Nucleus accumbens (tissue), 56 donors: Measurements from ENCODE around the gene STX1A.
"Not testable (repeated sequence)": the region's sequence is repeated elsewhere in the genome, so short reads cannot be mapped to it uniquely, and the experiment has no call there.

Source experiments
- DNase-seq, 56 donors: peaks; one replicate each; lab custom pipeline; 2025; lab: John Stamatoyannopoulos, UW

STX1A gene

DNA sequence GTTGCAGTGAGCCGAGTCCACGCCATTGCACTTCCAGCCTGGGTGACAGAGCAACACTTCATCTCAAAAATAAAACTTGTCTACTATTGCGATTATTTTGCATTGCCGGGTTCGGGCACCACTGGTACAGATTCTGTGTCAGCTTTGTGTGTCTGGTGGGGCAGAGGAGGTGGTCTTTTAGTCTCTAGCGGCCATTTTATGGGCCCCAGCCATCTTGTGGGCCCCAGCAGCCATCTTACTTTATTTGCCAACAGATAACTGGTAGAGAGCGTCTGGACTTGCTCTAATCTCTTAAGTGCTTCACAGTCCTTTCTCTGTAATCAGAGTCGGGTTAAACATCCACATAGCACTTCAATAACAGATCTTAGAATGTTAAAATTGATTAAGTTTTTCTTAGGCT, 31.2 kb downstream of the STX1A start:
- DNase-seq, result no peak

DNA sequence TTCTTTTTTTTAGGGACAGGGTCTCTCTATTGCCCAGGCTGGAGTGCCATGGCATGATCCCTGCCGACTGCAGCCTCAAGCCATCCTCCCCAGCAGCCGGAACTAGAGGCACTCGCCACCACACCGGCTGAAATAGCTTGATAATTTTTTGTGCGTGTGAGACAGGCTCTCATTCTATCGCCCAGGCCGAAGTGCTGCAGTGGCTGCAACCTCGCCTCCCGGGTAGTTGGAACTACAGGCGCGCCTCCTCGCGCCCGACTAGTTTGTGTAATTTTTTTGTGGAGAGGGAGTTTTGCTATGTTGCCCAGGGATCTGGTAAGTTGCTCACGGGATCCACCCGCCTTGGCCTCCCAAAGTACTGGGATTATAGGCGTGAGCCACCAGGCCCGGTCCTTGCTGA, 34.2 kb downstream of the STX1A start:
- DNase-seq, result no peak

DNA sequence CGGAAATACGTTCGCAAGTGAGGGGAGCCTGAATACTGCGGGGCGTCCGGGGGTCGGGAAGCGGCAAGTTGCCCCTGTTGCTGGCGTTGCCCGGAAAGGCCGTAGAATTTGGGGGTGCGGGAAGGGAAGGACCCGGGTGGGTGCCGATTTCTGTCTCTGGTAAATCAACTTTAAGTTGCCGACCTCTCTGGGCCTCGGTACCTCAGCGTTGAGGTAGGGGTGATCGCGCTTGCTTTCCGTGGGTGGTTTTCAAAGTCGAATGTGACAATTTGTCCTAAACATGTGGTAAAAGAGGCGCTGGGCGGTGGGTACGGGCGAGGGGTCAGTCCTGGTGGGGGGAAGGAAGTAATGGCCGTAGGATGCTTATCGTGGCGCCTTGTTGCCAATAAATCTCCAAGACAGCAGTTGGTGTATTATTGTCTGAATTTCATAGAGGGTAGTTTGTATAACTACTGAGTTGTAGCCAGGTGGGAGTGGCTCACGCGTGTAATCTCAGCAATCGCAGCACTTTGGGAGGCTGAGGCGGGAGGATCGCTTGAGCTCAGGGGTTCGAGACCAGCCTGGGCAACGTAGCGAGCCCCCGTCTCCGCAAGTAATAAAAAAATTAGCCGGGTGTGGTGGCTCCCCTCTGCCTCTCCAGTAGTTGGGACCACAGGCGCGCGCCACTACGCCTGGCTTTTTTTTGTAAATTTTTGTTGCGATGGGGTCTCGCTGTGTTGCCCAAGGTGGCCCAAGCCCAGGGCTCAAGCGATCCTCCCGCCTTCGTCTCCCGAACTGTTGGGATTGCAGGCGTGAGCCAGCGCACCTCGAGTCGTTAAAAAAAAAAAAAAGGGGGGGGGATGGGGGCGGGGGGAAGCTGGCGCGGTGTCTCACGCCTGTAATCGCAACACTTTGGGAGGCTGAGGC, 35.4 kb downstream of the STX1A start:
- peak in 1 of 56 donors; percentile 38 for DNase-seq

DNA sequence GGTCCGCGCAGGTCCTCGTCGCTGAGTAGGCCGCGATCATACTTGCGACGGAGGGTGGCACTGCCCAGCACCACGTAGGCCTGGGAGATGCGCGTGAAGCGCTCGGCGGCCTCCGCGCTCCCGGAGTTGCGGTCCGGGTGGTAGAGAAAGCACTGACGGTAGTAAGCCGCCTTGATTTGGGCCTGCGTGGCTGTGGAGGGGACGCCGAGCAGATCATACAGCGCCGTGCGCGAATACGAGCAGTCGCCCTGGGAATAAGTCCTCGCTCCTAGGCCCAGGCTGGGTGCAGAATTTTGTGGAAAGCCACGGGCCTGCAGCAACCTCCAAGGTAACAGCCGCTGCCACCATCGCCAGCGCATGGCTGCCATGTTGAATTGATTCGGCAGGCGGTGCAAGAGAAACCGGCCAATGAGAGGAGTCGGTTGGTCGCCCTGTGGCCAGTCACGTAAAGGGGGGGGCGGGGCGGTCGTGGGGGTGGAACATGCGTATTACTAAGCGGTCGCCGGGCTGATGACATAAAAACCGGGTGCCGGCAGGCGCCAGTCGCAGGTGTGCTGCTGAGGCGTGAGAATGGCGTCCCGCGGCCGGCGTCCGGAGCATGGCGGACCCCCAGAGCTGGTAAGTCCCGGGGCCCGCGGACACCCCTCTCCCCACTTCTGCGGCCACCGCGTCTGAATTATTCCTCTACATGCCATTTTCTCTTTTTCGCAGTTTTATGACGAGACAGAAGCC, 36.2 kb downstream of the STX1A start, which contains the start of the genes BUD23 and DNAJC30:
Gene BUD23 (plus strand): TSS at position 542 of the 732 bp plus-strand sequence. CDS start 29 bp downstream, at position 571.
Gene DNAJC30 (minus strand): TSS at position 398 of the 732 bp plus-strand sequence. CDS start 30 bp downstream, at position 368.
- DNase-seq, result peak; percentile 25 to 97 (median 93)

DNA sequence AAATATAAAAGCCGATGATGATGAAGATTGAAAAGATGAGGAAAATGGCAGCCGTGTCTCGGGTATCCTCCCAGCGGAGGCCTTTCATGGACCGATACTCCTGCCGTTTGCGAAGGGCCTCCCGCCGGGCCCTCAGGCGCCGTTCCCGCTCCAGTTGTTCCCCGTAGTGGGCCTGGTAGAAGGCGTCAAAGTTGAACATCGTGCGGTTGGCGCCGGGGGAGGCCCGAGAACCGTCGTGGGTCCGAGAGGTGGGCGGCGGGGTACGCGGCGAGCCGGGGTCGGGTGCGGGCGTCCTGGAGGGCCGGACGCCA, 36.8 kb downstream of the STX1A start:
- peak in 3 of 56 donors; percentile 41 to 51 (median 51) for DNase-seq

DNA sequence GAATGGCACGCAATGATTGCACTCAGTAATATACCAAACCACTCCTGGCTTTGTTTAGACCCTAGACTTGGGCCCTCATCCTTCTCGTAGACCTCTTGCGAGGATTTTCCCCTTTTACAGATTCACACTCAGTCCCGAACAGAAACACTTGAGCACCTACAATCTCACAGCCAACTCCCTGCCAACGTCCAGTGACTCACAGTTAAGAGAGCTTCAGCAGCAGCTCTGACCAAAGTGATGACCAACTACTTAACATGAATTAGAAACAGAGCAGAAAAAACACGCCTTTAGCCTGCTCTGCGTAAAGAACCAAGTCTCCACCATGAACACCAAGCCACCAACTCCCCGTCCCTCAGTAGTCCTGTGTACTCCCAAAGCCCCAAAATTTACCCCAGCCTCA, 38.4 kb downstream of the STX1A start:
- DNase-seq, result no peak

DNA sequence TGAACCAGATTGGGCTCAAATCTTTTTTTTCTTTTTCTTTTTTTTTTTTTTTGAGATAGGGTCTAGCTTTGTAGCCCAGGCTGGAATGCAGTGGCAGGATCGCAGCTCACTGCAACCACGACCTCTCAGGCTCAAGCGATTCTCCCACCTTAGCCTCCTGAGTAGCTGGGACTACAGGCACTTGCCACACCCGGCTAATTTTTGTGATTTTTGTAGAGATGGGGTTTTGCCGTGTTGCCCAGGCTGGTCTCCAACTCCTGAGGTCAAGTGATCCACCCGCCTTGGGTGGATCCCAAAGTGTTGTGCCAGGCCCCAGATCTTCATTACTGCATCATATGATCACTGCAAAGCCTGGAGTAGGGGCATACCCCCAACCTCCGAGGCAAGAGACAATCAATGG, 39.0 kb downstream of the STX1A start:
- no peak for DNase-seq

DNA sequence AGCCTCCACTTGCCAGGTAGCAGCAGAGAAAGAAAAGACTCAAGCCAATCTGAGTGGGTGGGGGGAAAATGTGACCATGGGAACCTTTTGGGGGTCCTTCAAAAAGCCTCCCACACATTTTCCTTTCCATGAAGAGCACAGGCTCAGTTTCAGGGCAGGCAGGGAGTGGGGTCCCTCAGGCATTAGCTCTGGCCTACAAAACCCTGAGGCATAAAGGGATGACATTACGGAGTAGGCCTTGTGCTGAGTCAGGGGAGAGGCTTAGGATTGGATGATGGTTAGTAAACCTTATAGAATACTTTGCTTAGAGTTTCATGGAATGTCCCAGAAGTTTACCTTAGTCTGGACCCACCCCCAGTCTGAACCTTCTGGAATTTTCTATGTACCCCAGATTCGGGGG, 39.8 kb downstream of the STX1A start:
- no peak for DNase-seq

DNA sequence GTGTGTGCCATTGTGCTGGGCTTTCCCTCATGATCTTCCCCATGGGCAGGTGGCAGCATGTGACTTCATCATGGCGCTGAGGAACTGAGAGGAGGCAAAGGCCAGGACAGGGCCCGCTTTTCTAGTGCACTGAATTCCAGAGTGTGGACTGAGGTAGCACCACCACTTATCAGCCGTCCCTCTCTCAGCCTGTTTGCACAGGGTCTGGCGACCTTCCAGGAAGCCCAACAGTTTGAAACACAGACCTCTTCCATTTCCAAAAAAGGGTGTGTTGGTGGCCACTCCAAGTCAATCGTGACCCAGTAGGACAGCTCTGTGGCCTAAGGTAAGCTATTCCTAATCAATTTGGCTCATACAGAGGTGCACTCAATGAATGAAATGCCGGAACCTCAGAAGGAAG, 40.6 kb downstream of the STX1A start:
- no peak for DNase-seq

DNA sequence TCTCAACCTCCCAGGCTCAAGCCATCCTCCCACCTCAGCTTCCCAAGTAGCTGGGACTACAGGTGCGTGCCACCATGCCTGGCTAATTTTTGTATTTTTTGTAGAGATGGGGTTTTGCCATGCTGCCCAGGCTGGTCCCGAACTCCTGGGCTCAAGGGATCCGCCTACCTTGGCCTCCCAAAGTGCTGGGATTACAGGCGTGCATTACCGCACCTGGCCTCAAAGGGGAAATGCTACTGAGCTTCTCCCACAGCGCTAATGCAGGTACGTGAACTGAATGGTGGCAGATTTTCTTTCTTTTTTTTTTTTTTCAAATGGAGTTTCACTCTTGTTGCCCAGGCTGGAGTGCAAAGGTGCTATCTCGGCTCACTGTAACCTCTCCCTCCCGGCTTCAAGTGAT, 43.4 kb downstream of the STX1A start:
- DNase-seq, result not testable (repeated sequence)

DNA sequence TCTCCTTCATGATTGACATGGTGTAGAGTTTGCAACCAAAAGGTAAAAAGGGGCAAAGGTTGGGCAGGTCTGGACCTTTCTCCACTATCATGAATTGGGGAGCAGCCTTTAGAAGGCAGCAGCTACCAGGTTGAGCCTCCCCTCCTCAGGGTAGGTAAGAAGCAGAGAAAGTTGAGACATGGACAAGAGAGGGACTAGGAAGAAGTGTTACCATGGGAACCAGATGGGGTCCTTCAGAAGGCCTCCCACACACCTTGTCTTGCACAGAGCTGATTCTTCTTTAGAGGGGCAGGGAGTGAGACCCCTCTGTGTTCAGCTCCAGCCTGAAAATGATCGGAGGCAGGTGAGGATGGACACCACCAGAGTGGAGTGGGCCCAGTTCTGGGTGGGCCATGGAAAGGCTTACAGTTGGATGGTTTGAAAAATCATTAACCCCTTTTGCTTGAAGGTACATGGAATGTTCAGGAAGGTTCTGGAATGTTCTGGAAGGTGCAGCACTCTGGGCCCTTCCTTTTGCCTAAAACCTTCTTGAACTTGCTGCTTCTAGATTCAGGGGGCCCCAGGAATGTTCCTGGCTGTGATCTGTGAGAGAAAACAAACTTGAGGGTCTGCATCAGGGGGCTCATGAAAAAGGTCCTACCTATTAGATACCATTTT, 44.9 kb downstream of the STX1A start:
- DNase-seq, result no peak

DNA sequence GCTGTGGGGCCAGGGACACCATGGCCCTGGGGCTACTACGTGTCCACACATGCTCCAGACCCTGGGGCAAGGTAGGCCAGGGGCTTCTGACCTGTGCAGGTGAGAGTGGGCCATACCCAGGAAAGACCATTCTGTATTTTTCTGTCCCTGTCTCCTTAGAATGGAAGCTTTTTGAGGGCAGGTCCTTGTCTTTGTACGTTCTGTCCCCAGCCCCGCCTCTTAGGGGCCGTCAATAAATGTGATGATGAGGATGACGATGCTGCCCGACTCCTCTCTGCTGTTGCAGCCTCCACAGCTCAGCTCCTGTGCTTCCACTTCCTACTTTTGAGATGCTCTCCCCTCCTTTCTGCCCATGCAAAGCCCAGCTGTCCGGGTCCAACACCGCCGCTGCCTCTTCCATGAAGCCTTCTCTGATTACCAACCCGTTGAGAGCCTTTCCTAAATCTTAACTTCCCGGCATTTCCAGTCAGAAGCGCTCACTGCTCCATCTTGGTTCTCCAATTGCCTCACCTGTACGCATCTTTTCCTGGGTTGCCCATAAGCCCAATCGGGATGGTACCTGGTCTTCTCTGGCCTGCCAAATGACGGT, 47.5 kb downstream of the STX1A start:
- no peak for DNase-seq

DNA sequence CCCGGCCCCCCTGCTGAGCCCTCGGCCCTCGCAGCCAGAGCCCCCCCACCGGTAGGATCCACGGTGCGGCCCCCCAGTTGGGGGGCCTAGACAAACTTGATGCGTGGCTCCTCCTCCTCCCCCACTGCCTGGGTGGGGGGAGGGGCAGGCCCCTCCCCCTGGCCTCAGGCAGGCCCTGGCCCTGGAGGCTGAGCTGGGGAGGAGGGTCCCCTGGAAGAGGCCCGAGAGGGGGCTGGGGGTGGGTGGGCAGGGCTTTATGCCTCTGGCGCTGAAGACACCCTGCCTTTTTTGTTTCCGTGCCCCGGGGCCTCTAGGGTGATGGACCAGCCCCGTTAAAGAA, 48.2 kb downstream of the STX1A start:
- DNase-seq, result no peak

DNA sequence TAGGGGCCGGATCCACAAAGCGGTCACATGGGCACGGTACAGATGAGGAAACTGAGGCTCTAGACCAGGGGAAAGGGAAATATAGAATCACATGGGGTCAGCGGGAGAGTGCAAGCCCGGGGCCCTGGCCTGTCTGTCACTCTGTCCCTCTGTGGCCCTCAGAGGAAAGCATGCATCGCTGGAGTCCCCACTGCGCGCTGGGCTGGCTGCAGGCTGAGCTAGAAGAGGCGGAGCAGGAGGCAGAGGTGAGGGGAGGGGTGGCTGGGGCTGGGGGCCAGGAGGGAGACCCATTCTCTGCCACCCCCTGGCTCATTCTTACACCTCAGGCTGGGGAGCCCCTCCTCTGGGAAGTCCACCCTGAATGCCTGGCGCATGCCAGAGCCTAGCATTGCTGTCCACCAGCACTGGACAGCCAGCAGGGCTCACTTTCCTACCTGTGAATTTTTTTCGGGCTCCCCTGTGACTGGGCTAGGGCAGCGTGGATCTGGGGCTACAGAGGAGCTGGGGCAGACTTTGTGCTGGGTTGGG, 49.5 kb downstream of the STX1A start:
- DNase-seq, result no peak

DNA sequence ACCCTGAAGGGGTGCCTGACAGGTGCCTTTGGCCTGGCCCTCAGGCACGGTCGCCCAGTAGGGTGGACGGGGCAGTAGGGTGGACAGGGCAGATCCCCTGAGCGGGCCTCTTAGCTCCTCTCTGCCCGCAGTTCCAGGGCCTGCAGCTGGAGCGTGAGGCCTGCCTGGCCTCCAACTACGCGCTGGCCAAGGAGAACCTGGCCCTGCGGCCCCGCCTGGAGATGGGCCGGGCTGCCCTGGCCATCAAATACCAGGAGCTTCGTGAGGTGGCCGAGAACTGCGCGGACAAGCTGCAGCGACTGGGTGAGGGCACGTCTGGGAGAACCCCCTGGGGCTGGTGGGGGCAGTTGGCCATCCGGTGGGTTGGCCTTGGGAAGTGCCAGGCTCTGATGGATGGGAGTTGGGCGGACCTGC, 50.2 kb downstream of the STX1A start:
- no peak for DNase-seq

DNA sequence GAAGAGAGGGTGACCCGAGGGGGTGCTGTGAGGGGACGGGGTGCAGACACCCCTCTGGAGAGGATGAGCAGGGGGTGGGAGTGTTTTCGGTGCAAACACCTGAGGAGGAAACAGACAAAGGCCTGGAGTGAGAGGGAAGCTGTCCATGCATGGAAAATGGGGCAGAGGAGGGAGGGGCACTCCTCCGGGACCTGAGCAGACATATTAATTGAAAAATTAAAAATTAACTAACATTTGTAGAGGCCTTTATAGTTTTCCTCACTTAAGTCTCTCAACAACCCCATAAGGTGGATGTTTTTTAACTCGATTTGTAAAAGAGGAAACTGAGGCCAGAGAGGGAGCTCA, 50.6 kb downstream of the STX1A start:
- no peak for DNase-seq

DNA sequence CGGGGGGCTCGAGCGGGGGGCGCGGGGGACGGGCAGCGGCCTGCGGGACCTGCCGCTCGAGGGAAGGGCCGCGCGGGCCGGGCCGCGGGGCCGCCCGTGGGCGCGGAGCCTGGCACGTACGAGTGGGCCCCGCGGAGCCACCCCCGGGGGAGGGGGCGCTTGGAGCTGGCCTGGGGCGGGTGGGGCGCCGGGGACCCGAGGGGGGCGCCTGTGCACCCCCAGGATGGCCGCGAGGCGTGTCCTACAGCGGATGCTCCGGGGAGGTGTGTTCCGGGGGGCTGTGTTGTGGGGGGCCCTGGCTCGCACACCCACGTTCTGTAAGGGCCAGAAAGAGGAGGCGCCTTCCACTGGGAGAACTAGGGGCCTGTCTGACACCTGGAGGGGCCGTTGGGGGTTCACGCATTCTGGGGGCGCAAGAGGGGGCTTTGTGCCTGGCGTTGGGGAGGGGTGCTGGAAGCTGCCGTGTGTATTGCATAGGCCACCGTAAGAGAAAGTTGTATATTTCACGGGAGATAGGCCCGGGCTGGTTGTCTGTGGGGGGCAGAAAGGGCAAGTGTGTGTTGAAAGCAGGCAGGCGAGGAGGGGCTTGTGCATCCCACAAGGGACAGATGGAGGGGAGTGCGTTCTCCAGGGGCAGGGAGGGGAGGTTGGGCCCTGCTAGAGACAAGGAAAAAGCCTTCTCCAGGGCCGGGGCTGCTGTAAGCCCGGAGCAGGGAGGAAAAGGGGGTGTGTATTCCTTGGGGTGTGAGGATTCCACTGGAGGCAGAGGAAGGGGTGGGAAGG, 51.2 kb downstream of the STX1A start:
- DNase-seq, result peak in 10 of 56 donors; percentile 3 to 36 (median 16)

DNA sequence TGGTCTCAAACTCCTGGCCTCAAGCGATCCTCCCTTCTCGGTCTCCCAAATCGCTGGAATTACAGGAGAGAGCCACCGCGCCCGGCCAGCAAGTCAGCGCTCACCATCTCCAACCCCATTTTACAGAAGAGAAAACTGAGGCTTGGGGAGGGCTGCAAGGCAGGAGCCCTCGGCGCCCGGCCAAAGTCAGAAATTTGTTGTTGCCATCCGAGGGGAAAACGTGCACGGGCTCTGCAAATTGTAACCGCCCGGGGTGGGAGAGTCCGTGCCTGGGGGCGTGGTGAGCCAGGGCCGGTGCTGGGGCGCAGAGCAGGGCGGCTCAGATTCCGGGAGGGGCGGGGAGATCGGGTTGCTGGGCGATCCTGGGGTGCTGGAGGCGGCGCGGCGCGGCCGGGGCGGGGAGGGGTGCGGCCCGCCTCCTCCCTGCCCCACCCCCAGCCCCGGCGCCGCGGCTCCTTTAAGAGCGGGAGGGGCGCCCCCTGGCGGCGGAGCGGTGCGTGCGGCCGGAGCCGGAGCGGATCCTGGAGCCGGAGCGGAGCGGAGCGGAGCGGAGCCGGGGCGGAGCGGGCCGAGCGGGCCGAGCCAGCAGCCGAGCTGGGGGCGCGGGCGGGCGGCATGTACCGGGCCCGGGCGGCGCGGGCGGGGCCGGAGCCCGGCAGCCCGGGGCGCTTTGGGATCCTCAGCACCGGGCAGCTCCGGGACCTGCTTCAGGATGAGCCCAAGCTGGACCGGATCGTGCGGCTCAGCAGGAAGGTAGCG, 51.9 kb downstream of the STX1A start, which contains the start of gene VPS37D:
Gene VPS37D (plus strand): TSS at position 488 of the 759 bp plus-strand sequence. CDS start 128 bp downstream, at position 616.
- peak in 54 of 56 donors; percentile 31 to 91 (median 71) for DNase-seq

DNA sequence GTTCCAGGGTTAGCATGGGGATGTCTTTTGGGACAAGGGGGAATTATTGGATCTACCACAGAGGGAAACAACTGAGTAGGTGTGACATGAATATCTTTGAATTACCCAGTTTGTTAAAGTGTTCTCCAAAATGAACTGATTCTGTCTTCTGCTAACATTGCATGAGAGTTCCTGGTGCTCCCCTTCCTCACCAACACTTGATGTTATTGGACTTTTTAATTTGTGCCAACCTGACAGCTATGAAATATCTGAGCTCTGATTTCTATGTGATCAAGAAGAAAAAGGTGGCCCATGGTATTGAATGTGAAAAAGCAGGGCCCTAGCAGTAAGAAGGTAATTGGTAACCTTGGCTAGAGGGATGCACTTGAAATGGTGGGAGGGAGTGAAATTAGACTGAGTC, 56.4 kb downstream of the STX1A start:
- DNase-seq, result no peak
